ENCODE measurements around the gene DOLK.

Gene DOLK

DNA sequence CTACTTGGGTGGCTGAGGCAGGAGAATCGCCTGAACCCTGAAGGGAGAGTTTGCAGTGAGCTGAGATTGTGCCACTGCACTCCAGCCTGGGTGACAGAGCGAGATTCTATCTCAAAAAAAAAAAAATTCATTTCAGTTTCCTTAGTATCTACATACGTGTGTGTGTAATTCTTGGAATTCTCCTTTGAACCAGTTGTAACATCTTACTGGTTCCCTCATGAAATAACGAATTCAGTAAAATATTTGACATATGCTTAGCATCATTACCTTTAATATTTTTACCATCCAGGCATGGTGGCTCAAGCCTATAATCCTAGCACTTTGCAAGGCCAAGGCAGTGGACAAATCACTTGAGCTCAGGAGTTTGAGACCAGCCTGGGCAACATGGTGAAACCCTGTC, 17.8 kb downstream of the DOLK start:
- H3K79me2 ChIP-seq (ENCODE audit: insufficient read depth, low read length), result no peaks in the 10 kb centered on the region
- H3F3A ChIP-seq (ENCODE audit: insufficient read depth, low read length), result no peaks in the 10 kb centered on the region
- no peaks in the 10 kb centered on the region for H3K9me3 ChIP-seq (ENCODE audit: low read length)
- H3K9me2 ChIP-seq (ENCODE audit: low read depth, low read length), result no peaks in the 10 kb centered on the region
- no peaks in the 10 kb centered on the region for H3K36me3 ChIP-seq (ENCODE audit: insufficient read depth, low read length)
- H4K20me1 ChIP-seq (ENCODE audit: insufficient read depth, low read length), result no peaks in the 10 kb centered on the region
- no peaks in the 10 kb centered on the region for H3K27me3 ChIP-seq (ENCODE audit: insufficient read depth, low read length)
- no peak overlapping the region for H2AFZ ChIP-seq (ENCODE audit: low read length)
- H3K27ac ChIP-seq (ENCODE audit: low read depth, low read length, poor library complexity, severe bottlenecking), result no peak overlapping the region
- H3K4me1 ChIP-seq (ENCODE audit: insufficient read depth, low read length, severe bottlenecking), result peaks cover 3% of the 10 kb centered on the region
- no peak overlapping the region for H3K4me3 ChIP-seq (ENCODE audit: low read depth, low read length, poor library complexity, severe bottlenecking)
- H3K9ac ChIP-seq (ENCODE audit: low read length), result no peak overlapping the region
- TF ChIP-seq EZH2 (IDR thresholded peaks at IDR 0.05; ENCODE audit: borderline replicate concordance, low read length), result no peak
- no peak for TF ChIP-seq CTCF (IDR thresholded peaks at IDR 0.05; ENCODE audit: low read length)
- H3K4me2 ChIP-seq (ENCODE audit: low read length), result no peak overlapping the region

GRCh38 chr9:128928624-128929023, 18.8 kb downstream of the DOLK start:
- H3K27ac ChIP-seq (ENCODE audit: low read depth, low read length, poor library complexity, severe bottlenecking), result no peak overlapping the region
- H3K4me2 ChIP-seq (ENCODE audit: low read length), result no peak overlapping the region
- H3K79me2 ChIP-seq (ENCODE audit: insufficient read depth, low read length), result no peaks in the 10 kb centered on the region
- no peaks in the 10 kb centered on the region for H3F3A ChIP-seq (ENCODE audit: insufficient read depth, low read length)
- no peaks in the 10 kb centered on the region for H3K9me3 ChIP-seq (ENCODE audit: low read length)
- peaks cover 3% of the 10 kb centered on the region for H3K4me1 ChIP-seq (ENCODE audit: insufficient read depth, low read length, severe bottlenecking)
- H3K27me3 ChIP-seq (ENCODE audit: insufficient read depth, low read length), result no peaks in the 10 kb centered on the region
- H3K36me3 ChIP-seq (ENCODE audit: insufficient read depth, low read length), result no peaks in the 10 kb centered on the region
- H3K9ac ChIP-seq (ENCODE audit: low read length), result no peak overlapping the region
- H3K4me3 ChIP-seq (ENCODE audit: low read depth, low read length, poor library complexity, severe bottlenecking), result no peak overlapping the region
- no peak for TF ChIP-seq EZH2 (IDR thresholded peaks at IDR 0.05; ENCODE audit: borderline replicate concordance, low read length)
- no peak for TF ChIP-seq CTCF (IDR thresholded peaks at IDR 0.05; ENCODE audit: low read length)
- no peaks in the 10 kb centered on the region for H4K20me1 ChIP-seq (ENCODE audit: insufficient read depth, low read length)
- H3K9me2 ChIP-seq (ENCODE audit: low read depth, low read length), result no peaks in the 10 kb centered on the region
- H2AFZ ChIP-seq (ENCODE audit: low read length), result no peak overlapping the region

GRCh38 chr9:128927731-128928411, 19.5 kb downstream of the DOLK start:
- Histone ChIP-seq H3K27me3 (ENCODE audit: insufficient read depth, low read length) (no peaks in the 10 kb centered on the region), H4K20me1 (ENCODE audit: insufficient read depth, low read length) (no peaks in the 10 kb centered on the region), H3K36me3 (ENCODE audit: insufficient read depth, low read length) (no peaks in the 10 kb centered on the region), H3K9me2 (ENCODE audit: low read depth, low read length) (no peaks in the 10 kb centered on the region), H2AFZ (ENCODE audit: low read length) (no peak overlapping the region), H3K4me1 (ENCODE audit: insufficient read depth, low read length, severe bottlenecking) (peaks cover 3% of the 10 kb centered on the region), H3F3A (ENCODE audit: insufficient read depth, low read length) (no peaks in the 10 kb centered on the region), H3K4me3 (ENCODE audit: low read depth, low read length, poor library complexity, severe bottlenecking) (no peak overlapping the region), H3K9ac (ENCODE audit: low read length) (no peak overlapping the region), H3K9me3 (ENCODE audit: low read length) (no peaks in the 10 kb centered on the region), H3K27ac (ENCODE audit: low read depth, low read length, poor library complexity, severe bottlenecking) (no peak overlapping the region), H3K4me2 (ENCODE audit: low read length) (no peak overlapping the region), H3K79me2 (ENCODE audit: insufficient read depth, low read length) (no peaks in the 10 kb centered on the region)
- TF ChIP-seq CTCF (IDR thresholded peaks at IDR 0.05; ENCODE audit: low read length) (peak; percentile 92), EZH2 (IDR thresholded peaks at IDR 0.05; ENCODE audit: borderline replicate concordance, low read length) (no peak)
